Heart right ventricle (tissue), 16 donors: ENCODE data around the gene WDR86. TPM values are rescaled to one million over a fixed set of nuclear protein-coding genes. Genes with fewer than 3 reads are reported as not detected.
A peak's percentile ranks its signal among the peaks of the same experiment; 100 is the strongest.

Source experiments
- ATAC-seq, 8 donors: fragments of 200-7000 bp; cut with Tn5 transposase; one replicate each; pipeline ENCODE4 v1.9.1; 2020; ENCODE audit warnings: mild to moderate bottlenecking in 8 of 8, moderate library complexity in 8 of 8, moderate number of reproducible peaks in 1 of 8
- DNase-seq, 2 donors: peaks; one replicate each; pipeline ENCODE4 v3.0.0-alpha.2; 2020
- H3K27ac ChIP-seq, 10 donors: fragments of 200-600 bp; sonication (generic) in 2 of 10; one replicate each; pipeline versions ENCODE4 v1.5.0 to v1.8.0; 2020 to 2022; ENCODE audit warnings: mild to moderate bottlenecking in 3 of 10
- H3K27me3 ChIP-seq, 7 donors: fragments of 200-600 bp; one replicate each; pipeline ENCODE4 v1.8.0; 2021 to 2022; ENCODE audit warnings: mild to moderate bottlenecking in 2 of 7
- H3K36me3 ChIP-seq, 9 donors: fragments of 200-600 bp; sonication (generic) in 1 of 9; one replicate each; pipeline versions ENCODE4 v1.5.0 to v1.8.0; 2020 to 2022; ENCODE audit warnings: mild to moderate bottlenecking in 2 of 9
- H3K4me1 ChIP-seq, 9 donors: fragments of 200-600 bp; sonication (generic) in 1 of 9; one replicate each; pipeline versions ENCODE4 v1.5.0 to v1.8.0; 2020 to 2022; ENCODE audit warnings: mild to moderate bottlenecking in 4 of 9
- H3K4me3 ChIP-seq, 10 donors: fragments of 200-600 bp; sonication (generic) in 2 of 10; one replicate each; pipeline versions ENCODE4 v1.5.0 to v1.8.0; 2020 to 2022; ENCODE audit warnings: mild to moderate bottlenecking in 7 of 10, moderate library complexity in 2 of 10
- H3K9me3 ChIP-seq, 11 donors: fragments of 200-600 bp in 10 of 11; sonication (generic) in 2 of 11; one replicate each; pipeline versions ENCODE4 v1.5.0 to v1.8.0; 2013 to 2022; ENCODE audit warnings: mild to moderate bottlenecking in 2 of 11, control low read depth in 1 of 11, moderate library complexity in 1 of 11
- CTCF ChIP-seq, 9 donors: fragments of 200-600 bp; sonication (generic) in 2 of 9; IDR thresholded peaks; one replicate each; pipeline versions ENCODE4 v1.5.0 to v1.8.0; 2021 to 2022; ENCODE audit warnings: antibody characterized with exemption in 9 of 9, mild to moderate bottlenecking in 5 of 9, moderate library complexity in 1 of 9
- WGBS, 2 donors: extraction: QIAGEN DNeasy Blood & Tissue Kit; methylation state at CpG; one replicate each; pipeline ENCODE4 v1.1.7; 2013; ENCODE audit warnings: inconsistent platforms in 1 of 2; 5-methylcytosine and 5-hydroxymethylcytosine counted together
- intact Hi-C, 10 donors: fragments of 100-400 bp; cut with DNase I; formaldehyde crosslinking; loops; one replicate each; pipeline versions ENCODE4 v1.11.1 to v1.14.2; 2022
- polyA plus RNA-seq, 2 donors: library from polyadenylated mRNA; stranded (reverse); fragments of 200-250 nt; gene quantifications; one replicate each; pipeline ENCODE4 v1.2.3, GENCODE V29; 2013
- total RNA-seq, 10 donors: library from RNA; stranded (reverse); fragmentation: NEBNext Ultra II Directional in 3 of 10; extraction: Animal tissue kit (Norgen Biotek cat#: 25700) in 3 of 10; gene quantifications; one replicate each; pipeline versions ENCODE4 v1.2.1 to v1.2.4, GENCODE V29; 2021 to 2023
- donor health status: Arrhythmogenic right ventricular cardiomyopathy.
- donor health status: ischemic (EF 13 %, LVEDD 7.1; RV severe dilation, severe dysfunction).
- donor health status: healthy with polysubstance abuse.
- donor health status: DM: no; HTN: yes; CAD: no.
- donor health status: DM: no; HTN: no; CAD: no.
- donor health status: ischemic (EF 25% LVEDD 6.9; RV normal size, moderate dysfunction).
- donor health status: ischemic (EF 25% LVEDD 5.7; RV mildly dilated, moderate dysfunction).
- donor health status: healthy.
- donor health status: DM: yes; HTN: yes; CAD: no.
- donor health status: Ischemic cardiomyopathy.
- donor health status: ischemic (EF 35%, LVEDD 5.7; RV mildly dilated, moderate dysfunction).
- donor health status: nonischemic (EF 11% LVEDD 7.7; RV severe dilation, severe dysfunction).
- donor health status: DM: yes; HTN: yes; CAD: no.
- donor health status: PGD.
- donor health status: ischemic (EF 29% LVEDD 5.4; RV normal size, mild dysfunction).
- donor health status: nonischemic (EF 23%, LVEDD 6.1; RV moderate dilation, normal function).

Gene WDR86
- total and polyA plus RNA-seq, 12 donors = 0.15 to 0.52 (median 0.25) TPM; not detected in 3

GRCh38 chr7:151411551-151411950, 1.7 kb upstream of the WDR86 start:
- ATAC-seq = no peak
- no peak for TF ChIP-seq CTCF (IDR thresholded peaks at IDR 0.05)
- peaks cover 3 to 35% (median 21%) of the 10 kb centered on the region in 9 donors for H3K4me1 ChIP-seq
- intact Hi-C loops = no loop called here
- H3K27me3 ChIP-seq = peaks cover 6 to 81% (median 57%) of the 10 kb centered on the region in 7 donors
- DNase-seq = no peak
- H3K9me3 ChIP-seq = no peaks in the 10 kb centered on the region
- H3K27ac ChIP-seq = no peak overlapping the region
- WGBS, 2 donors = 70 to 74% methylated on average over 6 of the region's 6 CpGs
- H3K36me3 ChIP-seq = no peaks in the 10 kb centered on the region
- no peak overlapping the region for H3K4me3 ChIP-seq

- Histone ChIP-seq H3K27me3 (peaks cover 6 to 85% (median 57%) of the 10 kb centered on the region in 7 donors), H3K4me1 (peaks cover 3 to 26% (median 21%) of the 10 kb centered on the region in 9 donors), H3K9me3 (no peaks in the 10 kb centered on the region), H3K27ac (peak overlapping the region in 1 of 10 donors; percentile 58), H3K4me3 (peak overlapping the region; percentile 31 to 53 (median 48)), H3K36me3 (no peaks in the 10 kb centered on the region)
- no peak for TF ChIP-seq CTCF (IDR thresholded peaks at IDR 0.05)
- no peak for DNase-seq
- WGBS, 2 donors = 22 to 23% methylated on average over 55 of the region's 55 CpGs
- peak in 6 of 8 donors; percentile 14 to 51 (median 44) for ATAC-seq
- intact Hi-C loops = no loop called here
These were observed 860 bp upstream of the WDR86 start for GRCh38 chr7:151410405-151411390.

GRCh38 chr7:151408839-151409666, 785 bp downstream of the WDR86 start:
- Histone ChIP-seq H3K27me3 (peaks cover 6 to 74% (median 57%) of the 10 kb centered on the region in 7 donors), H3K4me1 (peaks cover 3 to 31% (median 21%) of the 10 kb centered on the region in 9 donors), H3K9me3 (no peaks in the 10 kb centered on the region), H3K27ac (peak overlapping the region in 1 of 10 donors; percentile 58), H3K4me3 (peak overlapping the region in 9 of 10 donors; percentile 31 to 53 (median 50)), H3K36me3 (no peaks in the 10 kb centered on the region)
- DNase-seq = no peak
- 15 to 19% methylated on average over 60 to 61 of the region's 61 CpGs for WGBS, 2 donors
- ATAC-seq = peak in 2 of 8 donors; percentile 17 to 38
- TF ChIP-seq CTCF (IDR thresholded peaks at IDR 0.05) = no peak
- intact Hi-C loops = no loop called here

- Histone ChIP-seq H3K9me3 (no peaks in the 10 kb centered on the region), H3K27me3 (peaks cover 6 to 68% (median 57%) of the 10 kb centered on the region in 7 donors), H3K4me1 (peaks cover 3 to 37% (median 21%) of the 10 kb centered on the region in 9 donors), H3K27ac (no peak overlapping the region), H3K4me3 (peak overlapping the region in 1 of 10 donors; percentile 52), H3K36me3 (no peaks in the 10 kb centered on the region)
- ATAC-seq (no peak), DNase-seq (no peak)
- WGBS, 2 donors = 85 to 86% methylated on average over 7 of the region's 7 CpGs
- TF ChIP-seq CTCF (IDR thresholded peaks at IDR 0.05) = no peak
- intact Hi-C loops = no loop called here
These were observed 1.4 kb downstream of the WDR86 start for GRCh38 chr7:151408498-151408838.
